PC-3 (cell line): Measurements from ENCODE around the gene AK1.

Experiments
- EZH2 ChIP-seq: fragments of 300-600 bp; sonication (generic); IDR thresholded peaks from one replicate; pipeline ENCODE4 v1.6.1; 2017; ENCODE audit warnings: antibody characterized with exemption, mild to moderate bottlenecking, low read length; ENCODE audit not compliant: unreplicated experiment
- EZH2phosphoT487 ChIP-seq: fragments of 300-600 bp; sonication (generic); IDR thresholded peaks from 2 replicates; pipeline ENCODE4 v1.6.1; 2018; ENCODE audit warnings: mild to moderate bottlenecking, antibody characterized with exemption, low read length, borderline replicate concordance
- TF ChIP-seq, protein P1 (sequence below): fragments of 300-600 bp; sonication (generic); conservative IDR thresholded peaks from 2 replicates; pipeline ENCODE4 v1.5.1; 2017; ENCODE audit warnings: antibody characterized with exemption, low read depth, mild to moderate bottlenecking, low read length

GRCh38 chr9:127866535-127866934, 10.9 kb downstream of the AK1 start:
- TF ChIP-seq, protein P1, sequence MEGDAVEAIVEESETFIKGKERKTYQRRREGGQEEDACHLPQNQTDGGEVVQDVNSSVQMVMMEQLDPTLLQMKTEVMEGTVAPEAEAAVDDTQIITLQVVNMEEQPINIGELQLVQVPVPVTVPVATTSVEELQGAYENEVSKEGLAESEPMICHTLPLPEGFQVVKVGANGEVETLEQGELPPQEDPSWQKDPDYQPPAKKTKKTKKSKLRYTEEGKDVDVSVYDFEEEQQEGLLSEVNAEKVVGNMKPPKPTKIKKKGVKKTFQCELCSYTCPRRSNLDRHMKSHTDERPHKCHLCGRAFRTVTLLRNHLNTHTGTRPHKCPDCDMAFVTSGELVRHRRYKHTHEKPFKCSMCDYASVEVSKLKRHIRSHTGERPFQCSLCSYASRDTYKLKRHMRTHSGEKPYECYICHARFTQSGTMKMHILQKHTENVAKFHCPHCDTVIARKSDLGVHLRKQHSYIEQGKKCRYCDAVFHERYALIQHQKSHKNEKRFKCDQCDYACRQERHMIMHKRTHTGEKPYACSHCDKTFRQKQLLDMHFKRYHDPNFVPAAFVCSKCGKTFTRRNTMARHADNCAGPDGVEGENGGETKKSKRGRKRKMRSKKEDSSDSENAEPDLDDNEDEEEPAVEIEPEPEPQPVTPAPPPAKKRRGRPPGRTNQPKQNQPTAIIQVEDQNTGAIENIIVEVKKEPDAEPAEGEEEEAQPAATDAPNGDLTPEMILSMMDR = no peak
- no peak for TF ChIP-seq EZH2
- TF ChIP-seq EZH2phosphoT487 = no peak
